PC-3 (cell line): ENCODE data around the gene RBSN. TPM values are rescaled to one million over a fixed set of nuclear protein-coding genes. Genes with fewer than 3 reads are reported as not detected.

Experiments
- ATAC-seq: fragments of 200-7000 bp; cut with Tn5 transposase; 2 replicates; pipeline ENCODE4 v1.9.1; 2020; ENCODE audit warnings: mild to moderate bottlenecking, moderate library complexity
- BruUV-seq: library from RNA; stranded (reverse); fragments of 400-500 nt; replicated peaks from 2 replicates; lab custom pipeline; 2021; lab: Mats Ljungman, UMichigan
- CTCF ChIA-PET: fragments of 300-600 bp; sonication (Branson Sonifier 250); formaldehyde crosslinking; loops from one replicate; lab custom pipeline; 2022; ENCODE audit warnings: antibody characterized with exemption; lab: Charles Lee
- POLR2A ChIA-PET: fragments of 300-600 bp; sonication (Branson Sonifier 250); formaldehyde crosslinking; loops from one replicate; lab custom pipeline; 2022; ENCODE audit warnings: antibody characterized with exemption; ENCODE audit not compliant: unreplicated experiment; lab: Charles Lee
- DNase-seq: peaks from one replicate; pipeline ENCODE4 v3.0.0-alpha.2; 2015
- H2AFZ ChIP-seq: fragments of 300-600 bp; sonication (generic); 2 replicates; pipeline ENCODE4 v1.6.0; 2016; ENCODE audit warnings: antibody characterized with exemption, low read length
- H3F3A ChIP-seq: fragments of 300-600 bp; sonication (generic); one replicate; pipeline ENCODE4 v1.6.0; 2017; ENCODE audit warnings: antibody characterized with exemption, low read length, control low read depth, mild to moderate bottlenecking; ENCODE audit not compliant: unreplicated experiment
- H3K27ac ChIP-seq: fragments of 300-600 bp; sonication (generic); 2 replicates; pipeline ENCODE4 v1.5.1; 2016; ENCODE audit warnings: mild to moderate bottlenecking, low read length
- H3K27me3 ChIP-seq: fragments of 300-600 bp; sonication (generic); 2 replicates; pipeline ENCODE4 v1.6.1; 2016; ENCODE audit warnings: low read length, mixed read lengths
- H3K36me3 ChIP-seq: fragments of 300-600 bp; sonication (generic); 2 replicates; pipeline ENCODE4 v1.6.1; 2016; ENCODE audit warnings: low read depth, mixed run types, low read length, mixed read lengths
- H3K4me1 ChIP-seq: fragments of 300-600 bp; sonication (generic); 2 replicates; pipeline ENCODE4 v1.5.1; 2016; ENCODE audit warnings: low read length; ENCODE audit not compliant: insufficient read depth
- H3K4me2 ChIP-seq: fragments of 300-600 bp; sonication (generic); 2 replicates; pipeline ENCODE4 v1.6.0; 2016; ENCODE audit warnings: low read length
- H3K4me3 ChIP-seq: fragments of 300-600 bp; sonication (generic); 2 replicates; pipeline ENCODE4 v1.5.1; 2016; ENCODE audit warnings: mild to moderate bottlenecking, low read length, mixed read lengths
- H3K79me2 ChIP-seq: fragments of 300-600 bp; sonication (generic); 2 replicates; pipeline ENCODE4 v1.6.1; 2017; ENCODE audit warnings: low read length, mixed read lengths
- H3K9ac ChIP-seq: fragments of 300-600 bp; sonication (generic); 2 replicates; pipeline ENCODE4 v1.6.0; 2016; ENCODE audit warnings: mild to moderate bottlenecking, low read length
- H3K9me2 ChIP-seq: fragments of 300-600 bp; sonication (generic); replicated peaks from 2 replicates; pipeline ENCODE4 v1.6.1; 2016; ENCODE audit warnings: mixed run types, low read length, mixed read lengths
- H3K9me3 ChIP-seq: fragments of 300-600 bp; sonication (generic); 2 replicates; pipeline ENCODE4 v1.6.1; 2016; ENCODE audit warnings: low read length, mixed read lengths
- H4K20me1 ChIP-seq: fragments of 300-600 bp; sonication (generic); 2 replicates; pipeline ENCODE4 v1.6.1; 2016; ENCODE audit warnings: low read length, mixed read lengths
- CTCF ChIP-seq: fragments of 300-600 bp; sonication (generic); conservative IDR thresholded peaks from 2 replicates; pipeline ENCODE4 v1.5.1; 2017; ENCODE audit warnings: antibody characterized with exemption, low read depth, mild to moderate bottlenecking, low read length
- EZH2 ChIP-seq: fragments of 300-600 bp; sonication (generic); IDR thresholded peaks from one replicate; pipeline ENCODE4 v1.6.1; 2017; ENCODE audit warnings: antibody characterized with exemption, mild to moderate bottlenecking, low read length; ENCODE audit not compliant: unreplicated experiment
- EZH2phosphoT487 ChIP-seq: fragments of 300-600 bp; sonication (generic); IDR thresholded peaks from 2 replicates; pipeline ENCODE4 v1.6.1; 2018; ENCODE audit warnings: mild to moderate bottlenecking, antibody characterized with exemption, low read length, borderline replicate concordance
- intact Hi-C: fragments of 100-400 bp; cut with micrococcal nuclease; formaldehyde crosslinking; loops from 2 replicates; pipeline ENCODE4 v1.9.0; 2023
- total RNA-seq: library from RNA; depleted of rRNA; stranded (reverse); fragments of >200 nt; gene quantifications from 2 replicates; pipeline ENCODE4 v1.2.3, GENCODE V29; 2014

RBSN gene
- total RNA-seq, 1 experiment from 2014 or later, result 18.7 TPM

GRCh38 chr3:15114466-15115358 is 15.8 kb upstream of the RBSN start:
- H3K9ac ChIP-seq, result no peak overlapping the region
- intact Hi-C loops, result no loop called here
- H3K4me2 ChIP-seq, result no peak overlapping the region
- H3K4me1 ChIP-seq, result no peaks in the 10 kb centered on the region
- no peaks in the 10 kb centered on the region for H3K27me3 ChIP-seq
- CTCF ChIA-PET, result interaction anchor here (0.5 kb wide), 1 partner anchor 60 kb away, joined by 4 read pairs; no protein-coding TSS in a partner anchor
- POLR2A ChIA-PET, result no interaction called here
- no peak overlapping the region for H3K4me3 ChIP-seq
- TF ChIP-seq EZH2phosphoT487 (no peak), EZH2 (no peak), CTCF (no peak)
- H2AFZ ChIP-seq, result no peak overlapping the region
- no peaks in the 10 kb centered on the region for H3K9me3 ChIP-seq
- DNase-seq (no peak), ATAC-seq (no peak)
- no peaks in the 10 kb centered on the region for H3K9me2 ChIP-seq
- no TSS peak for BruUV-seq
- H3K36me3 ChIP-seq, result no peaks in the 10 kb centered on the region
- no peak overlapping the region for H3K27ac ChIP-seq
- H4K20me1 ChIP-seq, result no peaks in the 10 kb centered on the region
- H3F3A ChIP-seq, result no peaks in the 10 kb centered on the region
- H3K79me2 ChIP-seq, result no peaks in the 10 kb centered on the region

GRCh38 chr3:15113884-15114283 is 14.9 kb upstream of the RBSN start:
- no peaks in the 10 kb centered on the region for H3K79me2 ChIP-seq
- no TSS peak for BruUV-seq
- no peaks in the 10 kb centered on the region for H3F3A ChIP-seq
- no peaks in the 10 kb centered on the region for H3K4me1 ChIP-seq
- ChIA-PET POLR2A (no interaction called here), CTCF (no interaction called here)
- no peak for ATAC-seq
- no peak for DNase-seq
- no peaks in the 10 kb centered on the region for H3K27me3 ChIP-seq
- H3K36me3 ChIP-seq, result no peaks in the 10 kb centered on the region
- intact Hi-C loops, result no loop called here
- no peaks in the 10 kb centered on the region for H3K9me2 ChIP-seq
- no peaks in the 10 kb centered on the region for H3K9me3 ChIP-seq
- no peaks in the 10 kb centered on the region for H4K20me1 ChIP-seq
- H3K9ac ChIP-seq, result no peak overlapping the region
- H3K4me2 ChIP-seq, result no peak overlapping the region
- H2AFZ ChIP-seq, result no peak overlapping the region
- no peak overlapping the region for H3K27ac ChIP-seq
- no peak overlapping the region for H3K4me3 ChIP-seq
- TF ChIP-seq CTCF (no peak), EZH2 (no peak), EZH2phosphoT487 (no peak)

- CTCF ChIA-PET, result no interaction called here
- DNase-seq (no peak), ATAC-seq (no peak)
- Histone ChIP-seq H2AFZ (no peak overlapping the region), H3K79me2 (no peaks in the 10 kb centered on the region), H3K4me1 (no peaks in the 10 kb centered on the region), H3F3A (no peaks in the 10 kb centered on the region), H3K9me3 (no peaks in the 10 kb centered on the region), H3K27ac (no peak overlapping the region), H3K4me2 (no peak overlapping the region), H3K36me3 (no peaks in the 10 kb centered on the region), H3K4me3 (no peak overlapping the region), H3K9me2 (no peaks in the 10 kb centered on the region), H3K27me3 (no peaks in the 10 kb centered on the region), H3K9ac (no peak overlapping the region), H4K20me1 (no peaks in the 10 kb centered on the region)
- no peak for TF ChIP-seq EZH2phosphoT487
- TF ChIP-seq EZH2, result no peak
- no peak for TF ChIP-seq CTCF
- intact Hi-C loops, result no loop called here
- POLR2A ChIA-PET, result no interaction called here
- BruUV-seq, result no TSS peak
Observed at GRCh38 chr3:15113471-15113870, 14.5 kb upstream of the RBSN start.
